Ovary (tissue), 9 donors: Measurements from ENCODE around the gene TTC9B. TPM values are rescaled to one million over a fixed set of nuclear protein-coding genes. Genes with fewer than 3 reads are reported as not detected.

Experiments used
- DNase-seq, 5 donors: peaks; one replicate each; pipeline ENCODE4 v3.0.0-alpha.2; 2019 to 2020
- H3K27ac ChIP-seq, 2 donors: fragments of 200-600 bp; one replicate each; pipeline versions ENCODE4 v1.5.1 to v1.8.0; 2019 to 2022
- H3K27me3 ChIP-seq: fragments of 200-600 bp; one replicate; pipeline ENCODE4 v1.8.0; 2022
- H3K36me3 ChIP-seq: fragments of 200-600 bp; sonication (generic); one replicate; pipeline ENCODE4 v1.5.1; 2019
- H3K4me1 ChIP-seq: one replicate; pipeline ENCODE4 v1.8.1; 2013; ENCODE audit warnings: mild to moderate bottlenecking, moderate library complexity; ENCODE audit not compliant: insufficient read depth
- H3K4me3 ChIP-seq: fragments of 200-600 bp; sonication (generic); one replicate; pipeline ENCODE4 v1.5.1; 2017
- H3K9me3 ChIP-seq, 2 donors: fragments of 200-600 bp in 1 of 2; sonication (generic) in 1 of 2; one replicate each; pipeline versions ENCODE4 v1.5.1 to v1.8.1; 2013 to 2019; ENCODE audit warnings: mild to moderate bottlenecking in 1 of 2, moderate library complexity in 1 of 2
- EP300 ChIP-seq: sonication (generic); formaldehyde crosslinking; IDR thresholded peaks from one replicate; pipeline ENCODE4 v1.6.1; 2017; ENCODE audit warnings: antibody characterized with exemption
- POLR2A ChIP-seq: fragments of 450-650 bp; IDR thresholded peaks from one replicate; pipeline ENCODE4 v1.6.1; 2017; ENCODE audit warnings: antibody characterized with exemption, mild to moderate bottlenecking, moderate library complexity
- WGBS, 3 donors: extraction: QIAGEN DNeasy Blood & Tissue Kit in 1 of 3; methylation state at CpG; one replicate each; pipeline versions ENCODE4 v1.1.5 to v1.1.7; 2013 to 2017; 5-methylcytosine and 5-hydroxymethylcytosine counted together
- intact Hi-C, 4 donors: fragments of 100-400 bp; cut with DNase I; formaldehyde crosslinking; loops; one replicate each; pipeline versions ENCODE4 v1.11.0 to v1.15.1; 2022 to 2023
- polyA plus RNA-seq, 2 donors: library from polyadenylated mRNA; stranded (reverse); fragments of 200-250 nt in 1 of 2; fragments of 350-450 nt in 1 of 2; fragmentation: Illumina TruSeq in 1 of 2; extraction: RNeasy Lipid Tissue Mini Kit (QIAGEN cat#74804) in 1 of 2; gene quantifications; one replicate each; pipeline ENCODE4 v1.2.3, GENCODE V29; 2013 to 2014
- total RNA-seq, 7 donors: library from RNA; depleted of rRNA in 2 of 7; stranded (reverse); fragments of >200 nt in 2 of 7; fragmentation: NEBNext Ultra II Directional in 3 of 7; extraction: Animal tissue kit (Norgen Biotek cat#: 25700) in 3 of 7; gene quantifications; one replicate each; pipeline versions ENCODE4 v1.1.0 to v1.2.4, GENCODE V29; 2016 to 2023
- TF ChIP-seq, protein P1 (sequence below), 3 donors: fragments of 450-650 bp in 2 of 3; fragments of 200-600 bp in 1 of 3; IDR thresholded peaks; one replicate each; pipeline versions ENCODE4 v1.5.1 to v1.8.0; 2016 to 2022; ENCODE audit warnings: antibody characterized with exemption in 3 of 3, mild to moderate bottlenecking in 1 of 3
- donor health status: DM: no; HTN: no; CAD: no; lungs with moderate emphysema.
- donor health status: DM: no; HTN: no; CAD: no.
- donor health status: Bipolar disorder and iron deficiency.
- donor health status: DM: yes; HTN: yes; CAD: no.
- donor health status: DM: no; HTN: no; CAD: no.
- donor health status: DM: yes; HTN: yes; CAD: no.

The TTC9B gene
- total and polyA plus RNA-seq, 9 donors, result not detected

DNA sequence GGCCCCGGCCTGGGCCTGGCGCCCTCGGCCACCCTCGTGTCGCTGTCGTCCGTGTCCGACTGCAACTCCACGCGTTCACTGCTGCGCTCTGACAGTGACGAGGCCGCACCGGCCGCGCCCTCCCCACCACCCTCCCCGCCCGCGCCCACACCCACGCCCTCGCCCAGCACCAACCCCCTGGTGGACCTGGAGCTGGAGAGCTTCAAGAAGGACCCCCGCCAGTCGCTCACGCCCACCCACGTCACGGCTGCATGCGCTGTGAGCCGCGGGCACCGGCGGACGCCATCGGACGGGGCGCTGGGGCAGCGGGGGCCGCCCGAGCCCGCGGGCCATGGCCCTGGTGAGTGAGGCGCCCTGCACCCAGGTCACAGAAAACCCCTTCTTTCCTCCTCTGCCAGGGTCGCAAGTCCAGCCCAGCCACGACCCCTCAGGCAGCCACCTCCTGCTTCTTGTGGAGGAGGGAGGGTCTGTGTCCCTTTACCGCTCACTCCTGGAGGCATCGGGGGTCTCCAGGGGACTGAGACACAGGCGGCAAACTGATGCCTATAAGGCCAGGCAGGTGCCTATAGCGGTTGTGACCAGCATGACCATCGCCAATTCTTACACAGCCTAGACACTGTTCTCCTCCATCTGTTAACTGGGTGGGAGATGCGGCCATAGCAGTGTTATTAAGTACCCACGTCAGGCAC is 4.2 kb downstream of the TTC9B start:
- no peaks in the 10 kb centered on the region for H3K4me1 ChIP-seq
- H3K9me3 ChIP-seq, result no peaks in the 10 kb centered on the region
- H3K27me3 ChIP-seq, result peaks cover 5% of the 10 kb centered on the region
- no peak overlapping the region for H3K27ac ChIP-seq
- TF ChIP-seq, protein P1, sequence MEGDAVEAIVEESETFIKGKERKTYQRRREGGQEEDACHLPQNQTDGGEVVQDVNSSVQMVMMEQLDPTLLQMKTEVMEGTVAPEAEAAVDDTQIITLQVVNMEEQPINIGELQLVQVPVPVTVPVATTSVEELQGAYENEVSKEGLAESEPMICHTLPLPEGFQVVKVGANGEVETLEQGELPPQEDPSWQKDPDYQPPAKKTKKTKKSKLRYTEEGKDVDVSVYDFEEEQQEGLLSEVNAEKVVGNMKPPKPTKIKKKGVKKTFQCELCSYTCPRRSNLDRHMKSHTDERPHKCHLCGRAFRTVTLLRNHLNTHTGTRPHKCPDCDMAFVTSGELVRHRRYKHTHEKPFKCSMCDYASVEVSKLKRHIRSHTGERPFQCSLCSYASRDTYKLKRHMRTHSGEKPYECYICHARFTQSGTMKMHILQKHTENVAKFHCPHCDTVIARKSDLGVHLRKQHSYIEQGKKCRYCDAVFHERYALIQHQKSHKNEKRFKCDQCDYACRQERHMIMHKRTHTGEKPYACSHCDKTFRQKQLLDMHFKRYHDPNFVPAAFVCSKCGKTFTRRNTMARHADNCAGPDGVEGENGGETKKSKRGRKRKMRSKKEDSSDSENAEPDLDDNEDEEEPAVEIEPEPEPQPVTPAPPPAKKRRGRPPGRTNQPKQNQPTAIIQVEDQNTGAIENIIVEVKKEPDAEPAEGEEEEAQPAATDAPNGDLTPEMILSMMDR (IDR thresholded peaks at IDR 0.05), result no peak
- no peak for TF ChIP-seq POLR2A
- TF ChIP-seq EP300, result no peak
- H3K4me3 ChIP-seq, result no peak overlapping the region
- whole genome bisulfite sequencing, 3 donors, result 89 to 92% (median 91%) methylated on average over 39 to 50 of the region's 50 CpGs
- no peak for DNase-seq
- H3K36me3 ChIP-seq, result peaks cover 2% of the 10 kb centered on the region
- intact Hi-C loops, result loop anchor here in 3 of 4 donors (10.0 kb wide), 2 partner anchors 69 to 669 kb away; partner anchors contain the start of gene EID2 (in 1 of the 3)

DNA sequence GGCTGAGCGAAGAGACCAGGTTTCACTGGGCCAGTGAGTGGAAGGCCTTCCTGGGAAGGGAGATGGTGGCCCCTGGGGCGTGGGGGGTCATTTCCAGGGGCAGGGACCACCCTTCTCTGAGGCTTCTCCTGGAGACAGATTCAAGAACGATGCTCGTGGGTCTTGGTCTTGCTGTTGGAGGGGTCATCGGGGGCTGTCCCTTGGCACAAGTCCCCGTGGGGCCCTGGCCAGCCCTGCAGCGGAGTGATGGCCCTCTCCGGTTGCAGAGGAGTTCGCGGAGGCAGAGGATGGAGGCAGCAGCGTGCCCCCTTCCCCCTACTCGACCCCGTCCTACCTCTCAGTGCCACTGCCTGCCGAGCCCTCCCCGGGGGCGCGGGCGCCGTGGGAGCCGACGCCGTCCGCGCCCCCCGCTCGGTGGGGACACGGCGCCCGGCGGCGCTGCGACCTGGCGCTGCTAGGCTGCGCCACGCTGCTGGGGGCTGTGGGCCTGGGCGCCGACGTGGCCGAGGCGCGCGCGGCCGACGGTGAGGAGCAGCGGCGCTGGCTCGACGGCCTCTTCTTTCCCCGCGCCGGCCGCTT is 4.8 kb downstream of the TTC9B start:
- H3K27ac ChIP-seq, result no peak overlapping the region
- no peaks in the 10 kb centered on the region for H3K4me1 ChIP-seq
- TF ChIP-seq POLR2A (no peak), EP300 (no peak)
- TF ChIP-seq, protein P1 (IDR thresholded peaks at IDR 0.05), result no peak
- no peaks in the 10 kb centered on the region for H3K9me3 ChIP-seq
- no peak for DNase-seq
- intact Hi-C loops, result loop anchor here in 3 of 4 donors (10.0 kb wide), 2 partner anchors 69 to 669 kb away; partner anchors contain the start of gene EID2 (in 1 of the 3)
- 85 to 89% (median 85%) methylated on average over 53 of the region's 53 CpGs for WGBS, 3 donors
- peaks cover 5% of the 10 kb centered on the region for H3K27me3 ChIP-seq
- H3K36me3 ChIP-seq, result peaks cover 2% of the 10 kb centered on the region
- no peak overlapping the region for H3K4me3 ChIP-seq

DNA sequence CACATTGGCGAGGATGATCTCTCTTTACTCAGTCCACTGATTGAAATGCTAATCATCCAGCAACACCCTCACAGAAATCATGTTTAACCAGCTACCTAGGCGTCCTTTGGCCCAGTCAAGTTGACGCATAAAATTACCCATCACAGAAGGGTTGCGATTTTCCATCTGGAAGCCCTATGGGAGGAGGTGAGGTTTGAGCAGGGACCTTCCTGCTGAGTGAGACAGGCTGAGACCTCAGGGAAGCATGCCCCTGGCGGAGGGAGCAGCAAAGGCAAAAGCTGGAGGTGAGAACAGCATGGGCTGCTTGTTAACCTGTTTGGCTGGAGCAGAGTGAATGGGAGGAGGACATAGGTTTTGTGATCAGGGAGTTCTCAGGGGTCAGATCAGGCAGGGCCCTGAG is 7.3 kb downstream of the TTC9B start:
- no peaks in the 10 kb centered on the region for H3K4me1 ChIP-seq
- peaks cover 2% of the 10 kb centered on the region for H3K36me3 ChIP-seq
- no peak overlapping the region for H3K27ac ChIP-seq
- no peaks in the 10 kb centered on the region for H3K27me3 ChIP-seq
- intact Hi-C loops, result loop anchor here in 3 of 4 donors (10.0 kb wide), 2 partner anchors 66 to 666 kb away; partner anchors contain the start of gene EID2 (in 1 of the 3)
- 90 to 93% (median 93%) methylated on average over 5 of the region's 5 CpGs for WGBS, 3 donors
- no peaks in the 10 kb centered on the region for H3K9me3 ChIP-seq
- TF ChIP-seq, protein P1 (IDR thresholded peaks at IDR 0.05), result no peak
- no peak overlapping the region for H3K4me3 ChIP-seq
- no peak for DNase-seq

DNA sequence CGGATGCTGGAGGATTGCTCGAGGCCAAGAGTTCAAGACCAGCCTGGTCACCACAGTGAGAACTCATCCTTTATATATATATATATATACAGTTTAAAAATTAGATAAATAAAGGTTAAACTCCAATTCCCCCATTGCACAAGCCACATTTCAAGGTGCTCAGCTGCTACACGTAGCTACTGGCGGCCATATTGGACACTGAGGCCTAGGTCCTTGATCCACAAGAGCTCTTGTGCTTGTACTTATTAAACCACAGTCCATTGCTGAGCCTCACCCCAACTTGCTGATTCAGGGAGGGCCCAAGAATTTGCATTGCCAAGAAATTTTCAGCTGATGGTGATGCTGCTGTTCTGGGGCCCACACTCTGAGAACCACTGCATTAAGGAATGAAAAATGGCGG is 9.6 kb downstream of the TTC9B start:
- Histone ChIP-seq H3K27me3 (no peaks in the 10 kb centered on the region), H3K4me3 (no peak overlapping the region), H3K9me3 (no peaks in the 10 kb centered on the region), H3K4me1 (no peaks in the 10 kb centered on the region), H3K36me3 (peaks cover 2% of the 10 kb centered on the region), H3K27ac (no peak overlapping the region)
- TF ChIP-seq, protein P1 (IDR thresholded peaks at IDR 0.05), result no peak
- TF ChIP-seq POLR2A, result no peak
- no peak for TF ChIP-seq EP300
- DNase-seq, result no peak
- WGBS, 3 donors, result 93 to 98% (median 97%) methylated on average over 5 of the region's 5 CpGs
- intact Hi-C loops, result no loop called here
